ENCODE data around the gene SLC4A1. TPM values are rescaled to one million over a fixed set of nuclear protein-coding genes. Genes with fewer than 3 reads are reported as not detected.

SLC4A1 gene
- total and polyA plus RNA-seq, 2 of the 13 experiments (the other 11 are each of a cell fraction or from before 2014, with no cell fraction given), result not detected

DNA sequence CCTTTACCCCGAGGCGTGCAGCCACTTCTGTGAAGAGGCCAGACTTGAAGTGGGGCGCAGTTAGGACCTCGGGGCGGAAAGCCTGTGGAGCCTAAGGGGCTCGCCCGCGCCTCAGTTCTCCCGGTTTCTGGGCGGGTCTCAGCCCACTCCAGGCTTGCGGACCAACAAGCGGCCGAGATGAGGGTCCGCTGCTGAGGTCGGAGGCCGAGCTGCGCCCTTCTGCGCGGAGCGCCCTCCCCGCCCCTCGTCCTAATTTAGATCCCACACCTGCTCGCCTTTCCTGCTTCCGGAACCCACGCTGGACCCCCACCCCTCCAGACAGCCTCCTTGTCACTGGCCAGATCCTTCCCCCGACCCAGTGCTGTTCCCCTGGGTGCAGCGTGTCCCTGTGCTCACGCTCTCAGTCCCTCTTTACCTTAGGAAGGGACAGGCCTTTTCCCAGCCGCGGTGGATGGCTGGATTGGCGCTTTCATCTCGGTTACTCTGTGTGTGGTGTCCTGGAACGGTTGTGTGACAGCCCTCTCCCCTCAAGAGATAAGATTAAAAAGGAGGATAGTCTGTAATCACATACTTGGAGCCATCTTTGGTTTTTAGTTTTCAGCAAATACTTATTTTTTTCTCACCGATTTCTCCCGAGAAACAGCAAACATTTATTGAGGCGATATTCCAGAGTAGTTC, 67.3 kb downstream of the SLC4A1 start (continued):
- TF ChIP-seq MEIS1 (CRISPR knock-in tag; IDR thresholded peaks at IDR 0.05; ENCODE audit: borderline replicate concordance), result peak; percentile 61; the same call in 1 of the 2 replicates
- TF ChIP-seq ZNF678 (CRISPR knock-in tag; IDR thresholded peaks at IDR 0.05), result 0 out of 2 replicates have a peak, but pooled peaks have one; percentile 87
- peak; percentile 86 for TF ChIP-seq ZNF782 (CRISPR knock-in tag; IDR thresholded peaks at IDR 0.05; ENCODE audit: borderline replicate concordance)
- no peak for TF ChIP-seq ZNF775 (CRISPR knock-in tag; IDR thresholded peaks at IDR 0.05; ENCODE audit: borderline replicate concordance)
- TF ChIP-seq KLF15 (CRISPR knock-in tag; IDR thresholded peaks at IDR 0.05; ENCODE audit: borderline replicate concordance), result peak; percentile 48; the same call in 1 of the 2 replicates
- TF ChIP-seq KDM4B (CRISPR knock-in tag; IDR thresholded peaks at IDR 0.05), result no peak
- TF ChIP-seq, protein P1, sequence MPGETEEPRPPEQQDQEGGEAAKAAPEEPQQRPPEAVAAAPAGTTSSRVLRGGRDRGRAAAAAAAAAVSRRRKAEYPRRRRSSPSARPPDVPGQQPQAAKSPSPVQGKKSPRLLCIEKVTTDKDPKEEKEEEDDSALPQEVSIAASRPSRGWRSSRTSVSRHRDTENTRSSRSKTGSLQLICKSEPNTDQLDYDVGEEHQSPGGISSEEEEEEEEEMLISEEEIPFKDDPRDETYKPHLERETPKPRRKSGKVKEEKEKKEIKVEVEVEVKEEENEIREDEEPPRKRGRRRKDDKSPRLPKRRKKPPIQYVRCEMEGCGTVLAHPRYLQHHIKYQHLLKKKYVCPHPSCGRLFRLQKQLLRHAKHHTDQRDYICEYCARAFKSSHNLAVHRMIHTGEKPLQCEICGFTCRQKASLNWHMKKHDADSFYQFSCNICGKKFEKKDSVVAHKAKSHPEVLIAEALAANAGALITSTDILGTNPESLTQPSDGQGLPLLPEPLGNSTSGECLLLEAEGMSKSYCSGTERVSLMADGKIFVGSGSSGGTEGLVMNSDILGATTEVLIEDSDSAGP (CRISPR knock-in tag; IDR thresholded peaks at IDR 0.05; ENCODE audit: borderline replicate concordance), result peak; percentile 79; the same call in 1 of the 2 replicates
- peak; percentile 74 to 78 for TF ChIP-seq POLR2A (IDR thresholded peaks at IDR 0.05; ENCODE audit: insufficient read depth in 1 of 2, low read depth in 2 of 2, low read length in 2 of 2)
- TF ChIP-seq, protein P2, sequence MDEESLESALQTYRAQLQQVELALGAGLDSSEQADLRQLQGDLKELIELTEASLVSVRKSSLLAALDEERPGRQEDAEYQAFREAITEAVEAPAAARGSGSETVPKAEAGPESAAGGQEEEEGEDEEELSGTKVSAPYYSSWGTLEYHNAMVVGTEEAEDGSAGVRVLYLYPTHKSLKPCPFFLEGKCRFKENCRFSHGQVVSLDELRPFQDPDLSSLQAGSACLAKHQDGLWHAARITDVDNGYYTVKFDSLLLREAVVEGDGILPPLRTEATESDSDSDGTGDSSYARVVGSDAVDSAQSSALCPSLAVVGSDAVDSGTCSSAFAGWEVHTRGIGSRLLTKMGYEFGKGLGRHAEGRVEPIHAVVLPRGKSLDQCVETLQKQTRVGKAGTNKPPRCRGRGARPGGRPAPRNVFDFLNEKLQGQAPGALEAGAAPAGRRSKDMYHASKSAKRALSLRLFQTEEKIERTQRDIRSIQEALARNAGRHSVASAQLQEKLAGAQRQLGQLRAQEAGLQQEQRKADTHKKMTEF (CRISPR knock-in tag; IDR thresholded peaks at IDR 0.05), result peak; percentile 73
- 0 out of 2 replicates have a peak, but pooled peaks have one; percentile 33 for TF ChIP-seq ARID2 (CRISPR knock-in tag; IDR thresholded peaks at IDR 0.05; ENCODE audit: borderline replicate concordance)
- peak; percentile 96 for TF ChIP-seq KDM5B (CRISPR knock-in tag; IDR thresholded peaks at IDR 0.05; ENCODE audit: borderline replicate concordance)
- peak; percentile 75 for TF ChIP-seq ZNF777 (CRISPR knock-in tag; IDR thresholded peaks at IDR 0.05)
- TF ChIP-seq IRX3 (CRISPR knock-in tag; IDR thresholded peaks at IDR 0.05; ENCODE audit: borderline replicate concordance, low read depth), result peak; percentile 25; the same call in 1 of the 2 replicates
- peak; percentile 61 for TF ChIP-seq MTA1 (CRISPR knock-in tag; IDR thresholded peaks at IDR 0.05; ENCODE audit: borderline replicate concordance)
- no peak for TF ChIP-seq ZNF138 (CRISPR knock-in tag; IDR thresholded peaks at IDR 0.05; ENCODE audit: low read depth)
- peak; percentile 72; the same call in 1 of the 2 replicates for TF ChIP-seq KDM5A (IDR thresholded peaks at IDR 0.05; ENCODE audit: borderline replicate concordance, low read length)
- TF ChIP-seq HNF4G (IDR thresholded peaks at IDR 0.05; ENCODE audit: borderline replicate concordance, low read depth, low read length), result no peak
- TF ChIP-seq HNF4G (CRISPR knock-in tag; IDR thresholded peaks at IDR 0.05; ENCODE audit: borderline replicate concordance, low read depth), result peak; percentile 34
- peak; percentile 76 for TF ChIP-seq TAF1 (CRISPR knock-in tag; IDR thresholded peaks at IDR 0.05)
- TF ChIP-seq ZBTB8A (CRISPR knock-in tag; IDR thresholded peaks at IDR 0.05; ENCODE audit: borderline replicate concordance, low read depth), result 0 out of 2 replicates have a peak, but pooled peaks have one; percentile 47
- peak; percentile 3; the same call in 1 of the 2 replicates for TF ChIP-seq PPARG (CRISPR knock-in tag; conservative IDR thresholded peaks at IDR 0.05)
- TF ChIP-seq EHMT2 (IDR thresholded peaks at IDR 0.05; ENCODE audit: borderline replicate concordance, low read depth, low read length), result no peak
- peak; percentile 12; the same call in 1 of the 2 replicates for TF ChIP-seq ZNF501 (CRISPR knock-in tag; IDR thresholded peaks at IDR 0.05)
- peak; percentile 24 for TF ChIP-seq TARDBP (CRISPR knock-in tag; IDR thresholded peaks at IDR 0.05)
- TF ChIP-seq HNRNPL (IDR thresholded peaks at IDR 0.05; ENCODE audit: low read depth, low read length), result peak; percentile 63; the same call in 1 of the 2 replicates
- peak; percentile 61 for TF ChIP-seq SRSF1 (optimal IDR thresholded peaks at IDR 0.05; ENCODE audit: low read depth, low read length)
- 0 out of 2 replicates have a peak, but pooled peaks have one; percentile 58 for TF ChIP-seq ZNF557 (CRISPR knock-in tag; IDR thresholded peaks at IDR 0.05)
- TF ChIP-seq SIN3A (IDR thresholded peaks at IDR 0.05; ENCODE audit: borderline replicate concordance, low read depth, low read length), result peak; percentile 24; the same call in 1 of the 2 replicates
